Measurements from ENCODE around the gene FAM110D. TPM values are rescaled to one million over a fixed set of nuclear protein-coding genes. Genes with fewer than 3 reads are reported as not detected.

Gene FAM110D
- total RNA-seq, 2 experiments from 2014 or later, result not detected

GRCh38 chr1:26171084-26172072, 12.5 kb downstream of the FAM110D start, which contains the start of gene ZNF593OS:
Gene ZNF593OS (minus strand): TSS chr1:26171832. CDS start chr1:26171661, 171 bp downstream.
- H3K4me1 Mint-ChIP-seq, result peaks cover 19% of the 10 kb centered on the region
- peak within 1 kb of the TSS; percentile 92 for H3K4me3 Mint-ChIP-seq
- no peaks in the 10 kb centered on the region for H3K27me3 Mint-ChIP-seq
- no peaks in the 10 kb centered on the region for H3K9me3 Mint-ChIP-seq
- DNase-seq, result no peak
- POLR2A ChIA-PET, result interaction anchor here (0.6 to 2.8 kb wide), 3 partner anchors 30 to 192 kb away, joined by 3 to 11 read pairs (median 3); partner anchors contain the start of gene CEP85
- H3K27ac Mint-ChIP-seq, result peak within 1 kb of the TSS; percentile 90
- no peak for ATAC-seq (ENCODE audit: low read depth)
- no peaks in the 10 kb centered on the region for H3K36me3 Mint-ChIP-seq

DNA sequence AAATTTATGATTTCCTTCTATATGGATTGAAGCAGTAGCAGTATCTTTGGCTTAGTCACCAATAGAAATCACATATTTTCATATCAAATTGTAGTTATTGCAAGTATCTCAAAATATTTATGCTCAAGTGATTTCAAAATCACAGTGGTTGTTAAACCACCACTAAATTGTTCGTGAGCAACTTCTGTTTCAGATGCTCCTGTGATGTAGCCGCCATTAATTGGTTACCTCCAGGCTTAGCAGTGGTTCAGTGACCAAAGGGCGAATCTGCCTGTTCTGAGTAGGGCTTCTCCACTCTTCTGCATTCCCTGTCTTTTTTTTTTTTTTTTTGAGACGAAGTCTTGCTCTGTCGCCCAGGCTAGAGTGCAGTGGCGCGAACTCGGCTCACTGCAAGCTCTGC, 16.5 kb downstream of the FAM110D start:
- Mint-ChIP-seq H3K4me3 (no peak overlapping the region), H3K27ac (no peak overlapping the region), H3K9me3 (no peaks in the 10 kb centered on the region), H3K27me3 (no peaks in the 10 kb centered on the region), H3K36me3 (no peaks in the 10 kb centered on the region), H3K4me1 (peaks cover 8% of the 10 kb centered on the region)
- DNase-seq, result no peak
- POLR2A ChIA-PET, result no interaction called here
- ATAC-seq (ENCODE audit: low read depth), result no peak

DNA sequence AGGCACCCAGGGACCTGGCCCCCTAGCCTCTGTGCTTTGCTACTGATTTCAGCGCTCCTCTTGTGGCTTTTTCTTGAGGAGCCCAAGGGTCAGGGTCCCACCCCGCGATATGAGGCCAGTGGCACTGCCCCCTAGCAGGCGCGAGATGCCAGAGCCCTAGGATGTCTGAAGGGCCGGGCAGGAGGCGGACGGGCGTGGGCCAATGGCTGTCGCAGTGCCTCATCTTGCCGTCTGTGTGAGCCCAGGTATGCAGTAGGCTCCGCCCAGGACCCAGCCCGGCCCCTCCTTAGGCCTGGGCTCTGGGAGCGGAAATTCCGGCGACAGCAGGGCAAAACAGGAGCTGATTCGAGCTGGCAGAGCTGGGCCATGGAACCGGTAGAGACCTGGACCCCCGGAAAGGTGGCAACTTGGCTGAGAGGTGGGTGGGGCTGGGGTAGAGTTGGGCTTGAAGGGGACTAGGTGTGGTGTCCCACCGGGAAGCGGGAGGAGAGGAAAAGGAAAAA, 18.4 kb downstream of the FAM110D start, which contains the start of gene CNKSR1:
CNKSR1 (plus strand) TSS at position 310 of the 503 bp plus-strand sequence; CDS start at position 367, 57 bp downstream.
- ATAC-seq (ENCODE audit: low read depth) (peak; percentile 69), DNase-seq (no peak)
- Mint-ChIP-seq H3K27ac (no peak within 1 kb of the TSS), H3K36me3 (no peaks in the 10 kb centered on the region), H3K27me3 (no peaks in the 10 kb centered on the region), H3K4me3 (peak within 1 kb of the TSS; percentile 79), H3K4me1 (no peaks in the 10 kb centered on the region), H3K9me3 (no peaks in the 10 kb centered on the region)
- POLR2A ChIA-PET, result interaction anchor here (1.2 kb wide), 1 partner anchor 66 kb away, joined by 3 read pairs; the partner anchor contains the start of gene PDIK1L

GRCh38 chr1:26180010-26180506, 21.2 kb downstream of the FAM110D start:
- H3K27me3 Mint-ChIP-seq, result no peaks in the 10 kb centered on the region
- POLR2A ChIA-PET, result no interaction called here
- ATAC-seq (ENCODE audit: low read depth), result no peak

GRCh38 chr1:26181586-26182382, 22.9 kb downstream of the FAM110D start:
- Mint-ChIP-seq H3K4me3 (no peak overlapping the region), H3K27ac (no peak overlapping the region)
- POLR2A ChIA-PET, result interaction anchor here (0.6 kb wide), 1 partner anchor 12 kb away, joined by 3 read pairs; the partner anchor contains the start of gene ZNF593

More at GRCh38 chr1:26180010-26180506, 21.2 kb downstream of the FAM110D start:
- Mint-ChIP-seq H3K27ac (no peak overlapping the region), H3K36me3 (no peaks in the 10 kb centered on the region), H3K9me3 (no peaks in the 10 kb centered on the region), H3K4me3 (no peak overlapping the region), H3K4me1 (no peaks in the 10 kb centered on the region)
- no peak for DNase-seq

GRCh38 chr1:26182383-26182696, 23.5 kb downstream of the FAM110D start:
- no peak overlapping the region for H3K4me3 Mint-ChIP-seq
- POLR2A ChIA-PET, result no interaction called here
- H3K9me3 Mint-ChIP-seq, result no peaks in the 10 kb centered on the region
- no peaks in the 10 kb centered on the region for H3K36me3 Mint-ChIP-seq
- H3K4me1 Mint-ChIP-seq, result no peaks in the 10 kb centered on the region
- no peak for DNase-seq
- no peaks in the 10 kb centered on the region for H3K27me3 Mint-ChIP-seq
- ATAC-seq (ENCODE audit: low read depth), result no peak
- no peak overlapping the region for H3K27ac Mint-ChIP-seq

More at GRCh38 chr1:26181586-26182382, 22.9 kb downstream of the FAM110D start:
- DNase-seq (no peak), ATAC-seq (ENCODE audit: low read depth) (no peak)
- Mint-ChIP-seq H3K4me1 (no peaks in the 10 kb centered on the region), H3K36me3 (no peaks in the 10 kb centered on the region), H3K9me3 (no peaks in the 10 kb centered on the region), H3K27me3 (no peaks in the 10 kb centered on the region)

GRCh38 chr1:26184086-26184485, 25.2 kb downstream of the FAM110D start:
- no peak for ATAC-seq (ENCODE audit: low read depth)
- Mint-ChIP-seq H3K4me1 (no peaks in the 10 kb centered on the region), H3K4me3 (no peak overlapping the region), H3K27me3 (no peaks in the 10 kb centered on the region), H3K36me3 (no peaks in the 10 kb centered on the region), H3K27ac (no peak overlapping the region), H3K9me3 (no peaks in the 10 kb centered on the region)
- DNase-seq, result no peak
- POLR2A ChIA-PET, result interaction anchor here (0.6 kb wide), 1 partner anchor 60 kb away, joined by 3 read pairs; no protein-coding TSS in a partner anchor

DNA sequence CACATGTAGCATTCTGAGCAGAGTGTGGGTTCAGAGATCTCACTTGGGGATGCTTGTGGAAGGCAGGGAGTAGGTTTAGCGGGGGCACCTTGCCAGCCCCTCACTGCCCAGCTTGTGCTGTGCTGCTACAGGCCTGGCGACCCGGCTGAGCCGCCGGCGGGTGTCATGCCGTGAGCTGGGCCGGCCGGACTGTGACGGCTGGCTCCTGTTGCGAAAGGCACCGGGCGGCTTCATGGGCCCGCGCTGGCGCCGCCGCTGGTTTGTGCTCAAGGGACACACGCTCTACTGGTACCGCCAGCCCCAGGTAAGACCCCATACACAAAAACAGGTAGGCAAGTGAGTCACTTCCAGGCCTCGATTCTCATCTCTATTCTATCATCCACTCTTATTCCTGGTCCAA, 26.0 kb downstream of the FAM110D start:
- H3K27me3 Mint-ChIP-seq, result no peaks in the 10 kb centered on the region
- H3K4me3 Mint-ChIP-seq, result no peak overlapping the region
- no peaks in the 10 kb centered on the region for H3K9me3 Mint-ChIP-seq
- H3K4me1 Mint-ChIP-seq, result no peaks in the 10 kb centered on the region
- no peak for ATAC-seq (ENCODE audit: low read depth)
- POLR2A ChIA-PET, result no interaction called here
- DNase-seq, result no peak
- H3K27ac Mint-ChIP-seq, result no peak overlapping the region
- H3K36me3 Mint-ChIP-seq, result no peaks in the 10 kb centered on the region

DNA sequence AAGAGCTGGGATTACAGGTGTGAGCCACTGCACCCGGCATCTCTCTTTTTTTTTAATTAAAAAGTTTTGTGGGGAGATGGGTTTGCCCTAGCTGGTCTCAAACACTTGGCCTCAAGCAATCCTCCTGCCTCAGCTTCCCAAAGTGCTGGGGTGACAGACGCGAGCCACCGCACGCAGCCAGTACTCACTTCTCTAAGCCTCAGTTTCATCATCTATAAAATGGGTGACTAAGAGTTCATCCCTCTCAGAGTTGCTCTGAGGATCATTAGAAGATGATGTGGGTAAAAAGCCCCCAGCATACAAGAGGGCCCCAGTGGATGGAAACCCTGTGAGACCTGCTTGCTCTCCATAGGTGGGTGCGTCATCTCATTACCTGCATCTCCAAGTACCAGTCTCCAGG, 29.0 kb downstream of the FAM110D start:
- no peaks in the 10 kb centered on the region for H3K9me3 Mint-ChIP-seq
- H3K36me3 Mint-ChIP-seq, result no peaks in the 10 kb centered on the region
- H3K27me3 Mint-ChIP-seq, result no peaks in the 10 kb centered on the region
- H3K4me1 Mint-ChIP-seq, result peaks cover 12% of the 10 kb centered on the region
- no peak for ATAC-seq (ENCODE audit: low read depth)
- POLR2A ChIA-PET, result no interaction called here
- H3K4me3 Mint-ChIP-seq, result no peak overlapping the region
- DNase-seq, result no peak
- no peak overlapping the region for H3K27ac Mint-ChIP-seq

- no peak overlapping the region for H3K27ac Mint-ChIP-seq
- DNase-seq, result no peak
- peaks cover 17% of the 10 kb centered on the region for H3K4me1 Mint-ChIP-seq
- no peaks in the 10 kb centered on the region for H3K27me3 Mint-ChIP-seq
- H3K4me3 Mint-ChIP-seq, result no peak overlapping the region
- no peaks in the 10 kb centered on the region for H3K9me3 Mint-ChIP-seq
- POLR2A ChIA-PET, result no interaction called here
- H3K36me3 Mint-ChIP-seq, result no peaks in the 10 kb centered on the region
- no peak for ATAC-seq (ENCODE audit: low read depth)
These were observed 29.6 kb downstream of the FAM110D start for GRCh38 chr1:26188477-26188876.

- ATAC-seq (ENCODE audit: low read depth), result no peak
- H3K27me3 Mint-ChIP-seq, result no peaks in the 10 kb centered on the region
- POLR2A ChIA-PET, result no interaction called here
- no peak overlapping the region for H3K4me3 Mint-ChIP-seq
- no peaks in the 10 kb centered on the region for H3K9me3 Mint-ChIP-seq
- no peaks in the 10 kb centered on the region for H3K36me3 Mint-ChIP-seq
- peak overlapping the region; percentile 18 for H3K27ac Mint-ChIP-seq
- peaks cover 24% of the 10 kb centered on the region for H3K4me1 Mint-ChIP-seq
- no peak for DNase-seq
These were observed 30.5 kb downstream of the FAM110D start for GRCh38 chr1:26189331-26189730.

GRCh38 chr1:26189751-26190275, 30.9 kb downstream of the FAM110D start:
- Mint-ChIP-seq H3K27me3 (no peaks in the 10 kb centered on the region), H3K9me3 (no peaks in the 10 kb centered on the region)
- POLR2A ChIA-PET, result no interaction called here

More at GRCh38 chr1:26189751-26190275, 30.9 kb downstream of the FAM110D start:
- no peak overlapping the region for H3K4me3 Mint-ChIP-seq
- H3K27ac Mint-ChIP-seq, result peak overlapping the region; percentile 18
- no peaks in the 10 kb centered on the region for H3K36me3 Mint-ChIP-seq
- DNase-seq, result no peak
- no peak for ATAC-seq (ENCODE audit: low read depth)
- H3K4me1 Mint-ChIP-seq, result peaks cover 25% of the 10 kb centered on the region

All from activated naive CD8-positive, alpha-beta T cell treated with anti-CD3 and anti-CD28 coated beads, Interleukin-2, amount 10 ng/mL, durations not matched to agents 7 days and 5 days (primary cell).